HCT116 (cell line): ENCODE measurements around the gene TFF2. TPM values are rescaled to one million over a fixed set of nuclear protein-coding genes. Genes with fewer than 3 reads are reported as not detected.

ENCODE experiments used
- ATAC-seq: fragments of 200-7000 bp; cut with Tn5 transposase; 2 replicates; pipeline ENCODE4 v1.9.1; 2020; ENCODE audit warnings: mild to moderate bottlenecking, moderate library complexity
- BruUV-seq: library from RNA; stranded (reverse); fragments of 400-500 nt; replicated peaks from 2 replicates; lab custom pipeline; 2021; lab: Mats Ljungman, UMichigan
- CTCF ChIA-PET: fragments of 300-600 bp; sonication (Branson Sonifier 250); formaldehyde crosslinking; loops from one replicate; lab custom pipeline; 2021; ENCODE audit warnings: antibody characterized with exemption; lab: Charles Lee
- POLR2A ChIA-PET: fragments of 300-600, 350-600 bp; sonication (Branson Sonifier 250); formaldehyde crosslinking; loops from one replicate; lab custom pipeline; 2021; ENCODE audit warnings: antibody characterized with exemption; lab: Charles Lee
- RAD21 ChIA-PET, 2 experiments: fragments of 300-600 bp; sonication (Branson Sonifier 250); formaldehyde crosslinking; loops; one replicate each; lab custom pipeline; 2023; ENCODE audit warnings: low total read pairs in 2 of 2; ENCODE audit not compliant: uncharacterized antibody in 2 of 2, unreplicated experiment in 2 of 2, low non-redundant PET in 1 of 2; lab: Charles Lee
- DNase-seq: peaks from one replicate; pipeline ENCODE4 v3.0.0-alpha.2; 2010; ENCODE audit warnings: low read depth, low spot score
- H2AFZ ChIP-seq: fragments of 200-600 bp; shearing (Covaris generic), sonication (generic); 2 replicates; pipeline ENCODE4 v1.6.1; 2017; ENCODE audit warnings: low read depth, mixed run types, mixed read lengths, antibody characterized with exemption, low read length; ENCODE audit not compliant: poor library complexity, severe bottlenecking
- H3K27ac ChIP-seq: 2 replicates; pipeline ENCODE4 v1.5.1; 2012; ENCODE audit warnings: low read depth, low read length
- H3K27me3 ChIP-seq: fragments of 200-600 bp; sonication (generic); 2 replicates; pipeline ENCODE4 v1.6.1; 2016; ENCODE audit warnings: mixed run types, low read length, mixed read lengths; ENCODE audit not compliant: insufficient read depth
- H3K36me3 ChIP-seq, 2 experiments: fragments of 200-500 bp in 1 of 2; fragments of 200-600 bp in 1 of 2; sonication (Bioruptor generic) in 1 of 2; sonication (generic) in 1 of 2; 2 replicates each; pipeline versions ENCODE4 v1.5.1 to v1.6.1; 2014 to 2016; ENCODE audit warnings: low read length in 2 of 2, inconsistent platforms in 1 of 2, mixed read lengths in 1 of 2, mixed run types in 1 of 2; ENCODE audit not compliant: insufficient read depth in 2 of 2, control insufficient read depth in 1 of 2
- H3K4me1 ChIP-seq, 2 experiments: fragments of 200-600 bp in 1 of 2; sonication (generic) in 1 of 2; 2 replicates each; pipeline versions ENCODE4 v1.5.1 to v1.6.1; 2012 to 2017; ENCODE audit warnings: low read length in 2 of 2, inconsistent platforms in 1 of 2, mild to moderate bottlenecking in 1 of 2, mixed read lengths in 1 of 2, mixed run types in 1 of 2, moderate library complexity in 1 of 2; ENCODE audit not compliant: insufficient read depth in 2 of 2, control insufficient read depth in 1 of 2
- H3K4me2 ChIP-seq: fragments of 200-600 bp; sonication (generic); 2 replicates; pipeline ENCODE4 v1.6.1; 2017; ENCODE audit warnings: mixed run types, low read length, mixed read lengths
- H3K4me3 ChIP-seq, 2 experiments: fragments of 200-600 bp in 1 of 2; sonication (generic) in 1 of 2; replicated peaks in 1 of 2; 2 replicates each; pipeline ENCODE4 v1.5.1; 2011 to 2016; ENCODE audit warnings: low read length in 2 of 2, control low read depth in 1 of 2, low read depth in 1 of 2, mild to moderate bottlenecking in 1 of 2, mixed read lengths in 1 of 2, mixed run types in 1 of 2
- H3K79me2 ChIP-seq: fragments of 200-600 bp; sonication (generic); 2 replicates; pipeline ENCODE4 v1.6.1; 2017; ENCODE audit warnings: mild to moderate bottlenecking, mixed run types, low read length, moderate library complexity, mixed read lengths; ENCODE audit not compliant: insufficient read depth
- H3K9ac ChIP-seq: fragments of 200-600 bp; sonication (generic); 2 replicates; pipeline ENCODE4 v1.6.1; 2016; ENCODE audit warnings: low read length, mixed read lengths
- H3K9me2 ChIP-seq: fragments of 200-600 bp; sonication (generic), shearing (Covaris generic); 2 replicates; pipeline ENCODE4 v1.6.1; 2017; ENCODE audit warnings: mixed run types, mild to moderate bottlenecking, moderate library complexity; ENCODE audit not compliant: insufficient read depth
- H3K9me3 ChIP-seq, 2 experiments: fragments of 200-500 bp in 1 of 2; fragments of 200-600 bp in 1 of 2; sonication (Bioruptor generic) in 1 of 2; sonication (generic) in 1 of 2; 2 replicates each; pipeline ENCODE4 v1.6.1; 2014 to 2017; ENCODE audit warnings: low read length in 2 of 2, mixed read lengths in 2 of 2, inconsistent platforms in 1 of 2, low read depth in 1 of 2, mild to moderate bottlenecking in 1 of 2, mixed run types in 1 of 2, moderate library complexity in 1 of 2; ENCODE audit not compliant: control insufficient read depth in 1 of 2, insufficient read depth in 1 of 2
- H4K20me1 ChIP-seq: fragments of 200-600 bp; sonication (generic), shearing (Covaris generic); 2 replicates; pipeline ENCODE4 v1.6.1; 2017; ENCODE audit warnings: mixed run types, mild to moderate bottlenecking, moderate library complexity; ENCODE audit not compliant: insufficient read depth
- CBX3 ChIP-seq: IDR thresholded peaks from 2 replicates; pipeline ENCODE4 v1.6.1; 2012; ENCODE audit warnings: low read depth
- CEBPB ChIP-seq: IDR thresholded peaks from 2 replicates; pipeline ENCODE4 v1.6.1; 2012; ENCODE audit warnings: low read depth
- ELF1 ChIP-seq: IDR thresholded peaks from 2 replicates; pipeline ENCODE4 v1.6.1; 2012; ENCODE audit warnings: low read depth, borderline replicate concordance
- EZH2 ChIP-seq: fragments of 200-600 bp; sonication (generic); IDR thresholded peaks from 2 replicates; pipeline ENCODE4 v1.6.1; 2017; ENCODE audit warnings: antibody characterized with exemption, mixed run types
- JUND ChIP-seq: IDR thresholded peaks from 2 replicates; pipeline ENCODE4 v1.6.1; 2012
- POLR2AphosphoS5 ChIP-seq: IDR thresholded peaks from 2 replicates; pipeline ENCODE4 v1.6.1; 2011; ENCODE audit warnings: mild to moderate bottlenecking, low read depth, low read length, moderate library complexity
- SIN3A ChIP-seq: IDR thresholded peaks from 2 replicates; pipeline ENCODE4 v1.6.1; 2012; ENCODE audit warnings: low read depth
- SP1 ChIP-seq: IDR thresholded peaks from 2 replicates; pipeline ENCODE4 v1.6.1; 2012; ENCODE audit warnings: low read depth
- SRF ChIP-seq: IDR thresholded peaks from 2 replicates; pipeline ENCODE4 v1.6.1; 2012; ENCODE audit warnings: low read depth
- TCF7L2 ChIP-seq: IDR thresholded peaks from 2 replicates; pipeline ENCODE4 v1.7.0; 2011; ENCODE audit warnings: borderline replicate concordance, inconsistent platforms; ENCODE audit not compliant: insufficient read depth, insufficient read length; ENCODE audit errors: extremely low read depth
- YY1 ChIP-seq: IDR thresholded peaks from 2 replicates; pipeline ENCODE4 v1.6.1; 2011; ENCODE audit warnings: low read length, low read depth, moderate library complexity, mild to moderate bottlenecking; ENCODE audit not compliant: insufficient replicate concordance; ENCODE audit errors: extremely low read depth
- ZFX ChIP-seq: fragments of 450-650 bp; IDR thresholded peaks from 2 replicates; pipeline ENCODE4 v1.6.1; 2017
- ZNF274 ChIP-seq: fragments of 200-500 bp; sonication (Bioruptor generic); IDR thresholded peaks from 2 replicates; pipeline ENCODE4 v1.6.1; 2014; ENCODE audit warnings: mild to moderate bottlenecking, low read depth, low read length, inconsistent platforms
- intact Hi-C: fragments of 100-400 bp; cut with micrococcal nuclease; formaldehyde crosslinking; loops from 2 replicates; pipeline ENCODE4 v1.10.0; 2022
- total RNA-seq: library from RNA; stranded (reverse); gene quantifications from one replicate; pipeline ENCODE4 v1.2.1, GENCODE V29; 2021; ENCODE audit not compliant: unreplicated experiment
- TF ChIP-seq, protein P1 (sequence below): IDR thresholded peaks from 2 replicates; pipeline ENCODE4 v1.6.1; 2011; ENCODE audit warnings: mild to moderate bottlenecking, low read length, moderate library complexity; ENCODE audit not compliant: insufficient replicate concordance; ENCODE audit errors: extremely low read depth
- TF ChIP-seq, protein P2 (sequence below): IDR thresholded peaks from 2 replicates; pipeline ENCODE4 v1.6.1; 2012; ENCODE audit warnings: low read depth
- TF ChIP-seq, protein P3 (sequence below): IDR thresholded peaks from 2 replicates; pipeline ENCODE4 v1.6.1; 2012
- TF ChIP-seq, protein P4 (sequence below): IDR thresholded peaks from 2 replicates; pipeline ENCODE4 v1.6.1; 2012

The TFF2 gene
- total RNA-seq, 1 experiment from 2014 or later = not detected

DNA sequence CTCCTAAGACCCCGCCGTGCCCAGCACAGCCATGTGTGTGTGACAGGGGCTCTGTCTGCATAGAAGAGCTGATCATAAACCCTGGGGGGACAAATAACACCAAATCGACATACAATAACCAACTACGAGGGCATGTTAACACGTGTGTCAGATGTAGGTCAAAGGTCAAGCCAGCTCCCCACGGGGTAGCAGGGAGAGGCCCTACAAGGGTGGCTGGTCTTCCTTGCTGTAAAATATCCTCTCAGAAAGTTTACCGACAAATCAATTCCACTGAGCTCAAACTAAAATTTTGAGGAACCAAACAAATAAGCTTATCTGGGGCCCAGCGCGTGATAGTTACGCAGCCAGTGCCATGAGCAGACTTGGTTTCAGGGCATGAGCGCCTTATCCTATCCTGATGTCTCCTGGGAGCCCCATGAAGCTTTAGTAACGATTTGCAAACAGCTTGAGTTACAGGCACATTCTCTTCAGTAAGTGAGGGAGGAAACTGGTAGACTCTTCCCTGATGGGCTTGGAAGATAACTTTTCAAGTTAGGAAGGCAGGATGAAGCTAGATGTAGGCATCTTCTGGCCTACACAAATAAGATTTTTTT is 47.7 kb upstream of the TFF2 start:
- H3K79me2 ChIP-seq = no peaks in the 10 kb centered on the region
- no TSS peak for BruUV-seq
- DNase-seq = no peak
- H2AFZ ChIP-seq = no peak overlapping the region
- H3K9ac ChIP-seq = no peak overlapping the region
- POLR2A ChIA-PET = no interaction called here
- no peaks in the 10 kb centered on the region for H3K9me2 ChIP-seq
- no peak for TF ChIP-seq SRF
- no peak for TF ChIP-seq TCF7L2
- TF ChIP-seq, protein P1, sequence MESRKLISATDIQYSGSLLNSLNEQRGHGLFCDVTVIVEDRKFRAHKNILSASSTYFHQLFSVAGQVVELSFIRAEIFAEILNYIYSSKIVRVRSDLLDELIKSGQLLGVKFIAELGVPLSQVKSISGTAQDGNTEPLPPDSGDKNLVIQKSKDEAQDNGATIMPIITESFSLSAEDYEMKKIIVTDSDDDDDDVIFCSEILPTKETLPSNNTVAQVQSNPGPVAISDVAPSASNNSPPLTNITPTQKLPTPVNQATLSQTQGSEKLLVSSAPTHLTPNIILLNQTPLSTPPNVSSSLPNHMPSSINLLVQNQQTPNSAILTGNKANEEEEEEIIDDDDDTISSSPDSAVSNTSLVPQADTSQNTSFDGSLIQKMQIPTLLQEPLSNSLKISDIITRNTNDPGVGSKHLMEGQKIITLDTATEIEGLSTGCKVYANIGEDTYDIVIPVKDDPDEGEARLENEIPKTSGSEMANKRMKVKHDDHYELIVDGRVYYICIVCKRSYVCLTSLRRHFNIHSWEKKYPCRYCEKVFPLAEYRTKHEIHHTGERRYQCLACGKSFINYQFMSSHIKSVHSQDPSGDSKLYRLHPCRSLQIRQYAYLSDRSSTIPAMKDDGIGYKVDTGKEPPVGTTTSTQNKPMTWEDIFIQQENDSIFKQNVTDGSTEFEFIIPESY = no peak
- TF ChIP-seq CBX3 = no peak
- TF ChIP-seq EZH2 = no peak
- TF ChIP-seq, protein P2, sequence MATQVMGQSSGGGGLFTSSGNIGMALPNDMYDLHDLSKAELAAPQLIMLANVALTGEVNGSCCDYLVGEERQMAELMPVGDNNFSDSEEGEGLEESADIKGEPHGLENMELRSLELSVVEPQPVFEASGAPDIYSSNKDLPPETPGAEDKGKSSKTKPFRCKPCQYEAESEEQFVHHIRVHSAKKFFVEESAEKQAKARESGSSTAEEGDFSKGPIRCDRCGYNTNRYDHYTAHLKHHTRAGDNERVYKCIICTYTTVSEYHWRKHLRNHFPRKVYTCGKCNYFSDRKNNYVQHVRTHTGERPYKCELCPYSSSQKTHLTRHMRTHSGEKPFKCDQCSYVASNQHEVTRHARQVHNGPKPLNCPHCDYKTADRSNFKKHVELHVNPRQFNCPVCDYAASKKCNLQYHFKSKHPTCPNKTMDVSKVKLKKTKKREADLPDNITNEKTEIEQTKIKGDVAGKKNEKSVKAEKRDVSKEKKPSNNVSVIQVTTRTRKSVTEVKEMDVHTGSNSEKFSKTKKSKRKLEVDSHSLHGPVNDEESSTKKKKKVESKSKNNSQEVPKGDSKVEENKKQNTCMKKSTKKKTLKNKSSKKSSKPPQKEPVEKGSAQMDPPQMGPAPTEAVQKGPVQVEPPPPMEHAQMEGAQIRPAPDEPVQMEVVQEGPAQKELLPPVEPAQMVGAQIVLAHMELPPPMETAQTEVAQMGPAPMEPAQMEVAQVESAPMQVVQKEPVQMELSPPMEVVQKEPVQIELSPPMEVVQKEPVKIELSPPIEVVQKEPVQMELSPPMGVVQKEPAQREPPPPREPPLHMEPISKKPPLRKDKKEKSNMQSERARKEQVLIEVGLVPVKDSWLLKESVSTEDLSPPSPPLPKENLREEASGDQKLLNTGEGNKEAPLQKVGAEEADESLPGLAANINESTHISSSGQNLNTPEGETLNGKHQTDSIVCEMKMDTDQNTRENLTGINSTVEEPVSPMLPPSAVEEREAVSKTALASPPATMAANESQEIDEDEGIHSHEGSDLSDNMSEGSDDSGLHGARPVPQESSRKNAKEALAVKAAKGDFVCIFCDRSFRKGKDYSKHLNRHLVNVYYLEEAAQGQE = no peak
- TF ChIP-seq, protein P3, sequence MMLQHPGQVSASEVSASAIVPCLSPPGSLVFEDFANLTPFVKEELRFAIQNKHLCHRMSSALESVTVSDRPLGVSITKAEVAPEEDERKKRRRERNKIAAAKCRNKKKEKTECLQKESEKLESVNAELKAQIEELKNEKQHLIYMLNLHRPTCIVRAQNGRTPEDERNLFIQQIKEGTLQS = no peak
- TF ChIP-seq, protein P4, sequence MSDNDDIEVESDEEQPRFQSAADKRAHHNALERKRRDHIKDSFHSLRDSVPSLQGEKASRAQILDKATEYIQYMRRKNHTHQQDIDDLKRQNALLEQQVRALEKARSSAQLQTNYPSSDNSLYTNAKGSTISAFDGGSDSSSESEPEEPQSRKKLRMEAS = no peak
- TF ChIP-seq JUND = no peak
- no peak for TF ChIP-seq POLR2AphosphoS5
- no peak for TF ChIP-seq ZFX
- TF ChIP-seq YY1 = no peak
- TF ChIP-seq ELF1 = no peak
- TF ChIP-seq SIN3A = no peak
- no peak for TF ChIP-seq CEBPB
- TF ChIP-seq ZNF274 = no peak
- TF ChIP-seq SP1 = no peak
- TF ChIP-seq, all 23 proteins: peak for 0
- ChIA-PET RAD21 (no interaction called here), CTCF (interaction anchor here (1.4 kb wide), 1 partner anchor 13 kb away, joined by 4 read pairs; no protein-coding TSS in a partner anchor)
- intact Hi-C loops = no loop called here
- Histone ChIP-seq H3K27ac (no peak overlapping the region), H4K20me1 (no peaks in the 10 kb centered on the region), H3K27me3 (no peaks in the 10 kb centered on the region), H3K4me2 (no peak overlapping the region), H3K9me3 (no peaks in the 10 kb centered on the region), H3K4me1 (no peaks in the 10 kb centered on the region), H3K36me3 (no peaks in the 10 kb centered on the region), H3K4me3 (no peak overlapping the region)
- no peak for ATAC-seq
